Measurements from ENCODE around the gene SULT4A1.
"Not testable (repeated sequence)": the region's sequence is repeated elsewhere in the genome, so short reads cannot be mapped to it uniquely, and the experiment has no call there.

The SULT4A1 gene

DNA sequence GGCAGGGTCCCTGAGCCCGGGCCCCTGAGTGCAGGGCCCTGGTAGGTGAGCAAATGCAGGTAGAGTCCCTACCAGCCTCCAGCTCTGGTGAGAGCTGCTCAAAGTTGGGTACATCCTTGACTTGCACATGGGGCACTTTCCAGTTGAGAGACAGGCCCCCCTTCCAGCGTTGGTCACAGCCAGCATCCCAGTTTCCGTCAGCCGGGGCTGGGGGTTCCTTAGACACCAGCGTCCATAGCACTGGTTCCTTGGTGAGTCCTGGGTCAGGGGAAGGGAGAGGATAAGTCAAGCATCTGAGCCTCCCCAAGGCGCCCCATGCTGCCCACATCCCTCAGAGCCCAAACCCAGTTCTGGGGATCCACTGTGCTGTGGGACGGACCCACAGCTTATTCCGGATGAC is 23.9 kb upstream of the SULT4A1 start:
- no peak for DNase-seq (ENCODE audit: low read depth)

DNA sequence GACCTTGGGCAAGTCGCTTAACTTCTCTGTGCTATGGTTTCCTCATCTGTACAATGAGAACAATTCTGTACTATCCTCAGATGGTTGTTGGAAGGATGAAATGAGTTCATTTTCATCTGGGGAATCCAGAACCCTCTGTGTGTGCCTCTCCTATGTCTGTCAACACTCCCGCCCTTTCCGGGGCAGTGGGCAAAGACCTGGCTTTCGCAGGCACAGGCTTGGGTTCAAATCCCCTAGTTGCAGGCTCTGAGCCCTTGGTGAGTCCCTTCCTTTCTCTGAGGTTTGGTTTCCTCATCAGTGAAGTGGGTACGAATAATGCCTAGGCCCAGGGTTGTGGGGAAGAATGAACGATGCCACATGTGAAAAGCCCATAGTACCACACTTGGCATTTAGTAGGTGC is 23.5 kb upstream of the SULT4A1 start:
- no peak for DNase-seq (ENCODE audit: low read depth)

DNA sequence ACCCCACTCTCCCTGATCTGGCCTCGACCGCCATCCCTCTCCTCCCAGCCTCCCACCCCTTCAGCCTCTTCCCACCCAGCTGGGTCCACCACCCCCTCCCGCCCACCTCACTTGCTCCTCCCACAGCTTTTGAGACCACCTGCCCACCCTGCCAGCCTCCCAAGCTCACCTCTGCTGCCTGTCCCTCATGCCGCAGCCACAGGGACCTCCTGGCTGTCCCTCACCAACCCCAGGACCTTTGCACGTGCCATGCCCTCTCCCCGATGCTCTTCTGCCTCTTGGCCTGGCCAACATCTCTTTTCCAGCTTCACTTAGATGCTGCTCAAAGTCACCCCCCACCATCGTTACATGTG is 23.0 kb upstream of the SULT4A1 start:
- no peak for DNase-seq (ENCODE audit: low read depth)

DNA sequence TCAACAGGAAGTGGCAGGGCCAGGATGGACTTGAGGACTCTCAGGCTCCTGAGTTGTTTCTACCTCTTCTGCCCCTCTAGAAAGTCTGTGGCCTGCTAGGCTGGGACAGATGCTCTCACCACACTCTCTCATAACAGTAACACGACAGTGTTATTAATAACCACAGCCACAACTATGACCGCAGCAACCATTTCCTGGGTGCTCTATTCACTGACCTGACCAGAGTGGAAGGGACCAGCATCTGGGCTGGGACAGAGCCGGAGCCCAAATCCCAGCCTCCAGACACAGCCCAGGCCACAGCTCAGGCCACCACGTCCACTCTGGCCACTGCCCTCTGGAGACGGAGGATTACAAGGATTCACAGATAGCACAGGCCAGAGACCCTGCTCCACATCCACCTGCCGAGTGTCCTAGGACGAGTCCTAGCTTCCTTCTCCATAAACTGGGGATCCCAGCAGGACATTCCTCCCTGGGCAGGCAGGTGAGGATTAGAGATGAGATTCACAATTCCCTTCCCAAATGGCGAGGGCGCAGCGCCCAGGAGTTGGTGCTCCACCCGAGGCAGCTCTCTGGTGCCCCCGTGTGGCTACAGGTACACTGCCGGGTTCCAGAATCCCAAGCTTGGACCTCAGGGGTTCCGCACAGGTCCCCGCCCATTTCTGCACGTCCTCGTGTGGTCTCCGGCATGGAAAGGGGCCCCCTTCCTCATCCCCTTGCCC is 22.4 kb upstream of the SULT4A1 start:
- peak; percentile 12 for DNase-seq (ENCODE audit: low read depth)

DNA sequence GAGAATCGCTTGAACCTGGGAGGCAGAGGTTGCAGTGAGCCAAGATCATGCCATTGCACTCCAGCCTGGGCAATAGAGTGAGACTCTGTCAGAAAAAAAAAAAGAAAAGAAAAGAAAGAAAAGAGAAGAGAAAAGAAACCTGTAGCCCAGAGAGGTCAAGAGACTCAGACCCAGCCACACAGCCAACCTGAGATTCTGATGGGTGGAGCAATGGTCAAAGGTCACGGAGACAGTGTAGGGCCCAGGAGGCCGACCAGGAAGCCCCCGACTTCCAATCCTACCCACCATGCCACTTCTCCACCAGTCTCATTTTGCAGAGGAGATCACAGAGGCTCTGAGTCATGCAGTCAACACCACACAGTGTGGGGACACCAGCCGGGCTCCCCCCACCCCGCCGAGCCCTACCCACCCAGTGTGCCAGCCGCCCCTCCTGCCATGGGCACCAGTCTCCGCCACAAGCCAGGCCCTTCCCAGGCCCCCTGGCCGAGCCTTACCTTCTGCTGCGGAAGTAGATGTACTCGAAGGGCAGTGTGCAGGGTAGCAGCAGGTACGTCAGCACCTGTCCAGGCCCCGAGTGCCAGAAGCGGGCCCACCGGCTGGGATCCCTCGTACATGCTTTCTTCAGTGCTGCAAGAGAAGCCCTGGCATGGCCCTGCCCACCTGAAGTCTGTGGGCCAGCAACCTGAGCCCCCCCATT is 21.6 kb upstream of the SULT4A1 start:
- DNase-seq (ENCODE audit: low read depth): no peak

DNA sequence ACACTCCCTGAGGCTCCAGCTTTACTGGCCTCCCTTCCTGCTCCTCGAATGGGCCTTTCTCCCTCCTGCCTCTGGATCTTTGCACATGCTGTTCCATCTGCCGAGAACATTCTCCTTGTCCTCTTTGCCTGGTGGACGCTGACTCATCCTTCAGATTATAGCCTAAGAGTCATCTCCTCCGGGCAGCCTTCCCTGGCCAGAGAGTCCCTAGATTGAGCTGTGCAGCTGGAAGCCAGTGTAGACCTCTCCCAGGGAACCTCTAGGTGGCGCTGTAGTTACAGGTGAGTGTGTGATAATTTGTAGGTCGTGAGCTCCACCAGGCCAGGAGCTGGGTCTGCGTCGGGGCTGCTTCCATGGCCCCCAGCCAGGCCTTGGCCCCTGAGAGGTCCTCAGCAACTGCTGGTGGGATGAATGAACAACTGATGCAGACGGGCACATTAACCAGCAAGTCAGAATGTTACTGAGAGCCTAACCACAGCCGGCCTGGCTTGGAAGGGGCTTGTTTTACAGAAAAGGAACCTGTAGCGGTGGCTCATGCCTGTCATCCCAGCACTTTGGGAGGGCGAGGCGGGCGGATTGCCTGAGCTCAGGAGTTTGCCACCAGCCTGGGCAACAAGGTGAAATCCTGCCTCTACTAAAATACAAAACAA is 20.8 kb upstream of the SULT4A1 start:
- DNase-seq (ENCODE audit: low read depth): no peak

DNA sequence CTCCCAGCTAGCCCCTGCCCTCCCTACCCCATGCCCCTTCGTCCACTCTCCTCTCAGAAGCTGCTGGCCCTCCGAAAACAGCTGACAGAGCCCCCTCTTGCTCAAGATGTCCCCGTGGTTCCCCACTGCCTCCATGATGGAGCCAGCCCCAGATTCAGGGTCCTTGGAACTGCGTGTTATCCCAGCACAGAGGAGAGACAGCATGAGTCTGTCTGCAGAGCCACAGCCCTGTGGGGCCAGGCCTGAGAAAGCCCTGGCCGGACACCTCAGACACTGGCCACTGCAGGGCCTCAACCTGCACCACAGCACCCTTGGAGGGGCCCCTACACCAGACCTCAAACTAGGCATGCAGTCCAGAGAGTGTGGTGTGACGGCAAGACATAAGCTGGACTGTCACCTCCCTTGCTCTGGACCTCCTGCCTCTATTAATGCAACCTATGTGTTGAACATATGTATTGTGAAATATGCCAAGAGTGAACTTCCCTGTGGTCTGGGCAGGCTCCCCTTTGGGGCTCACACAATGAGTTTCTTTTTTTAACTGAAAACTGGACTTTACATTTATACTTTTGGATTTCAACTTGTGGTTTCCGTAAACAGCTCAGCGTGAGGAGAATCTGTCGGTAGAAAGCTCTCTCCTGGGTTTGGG is 19.9 kb upstream of the SULT4A1 start:
- DNase-seq (ENCODE audit: low read depth): no peak

DNA sequence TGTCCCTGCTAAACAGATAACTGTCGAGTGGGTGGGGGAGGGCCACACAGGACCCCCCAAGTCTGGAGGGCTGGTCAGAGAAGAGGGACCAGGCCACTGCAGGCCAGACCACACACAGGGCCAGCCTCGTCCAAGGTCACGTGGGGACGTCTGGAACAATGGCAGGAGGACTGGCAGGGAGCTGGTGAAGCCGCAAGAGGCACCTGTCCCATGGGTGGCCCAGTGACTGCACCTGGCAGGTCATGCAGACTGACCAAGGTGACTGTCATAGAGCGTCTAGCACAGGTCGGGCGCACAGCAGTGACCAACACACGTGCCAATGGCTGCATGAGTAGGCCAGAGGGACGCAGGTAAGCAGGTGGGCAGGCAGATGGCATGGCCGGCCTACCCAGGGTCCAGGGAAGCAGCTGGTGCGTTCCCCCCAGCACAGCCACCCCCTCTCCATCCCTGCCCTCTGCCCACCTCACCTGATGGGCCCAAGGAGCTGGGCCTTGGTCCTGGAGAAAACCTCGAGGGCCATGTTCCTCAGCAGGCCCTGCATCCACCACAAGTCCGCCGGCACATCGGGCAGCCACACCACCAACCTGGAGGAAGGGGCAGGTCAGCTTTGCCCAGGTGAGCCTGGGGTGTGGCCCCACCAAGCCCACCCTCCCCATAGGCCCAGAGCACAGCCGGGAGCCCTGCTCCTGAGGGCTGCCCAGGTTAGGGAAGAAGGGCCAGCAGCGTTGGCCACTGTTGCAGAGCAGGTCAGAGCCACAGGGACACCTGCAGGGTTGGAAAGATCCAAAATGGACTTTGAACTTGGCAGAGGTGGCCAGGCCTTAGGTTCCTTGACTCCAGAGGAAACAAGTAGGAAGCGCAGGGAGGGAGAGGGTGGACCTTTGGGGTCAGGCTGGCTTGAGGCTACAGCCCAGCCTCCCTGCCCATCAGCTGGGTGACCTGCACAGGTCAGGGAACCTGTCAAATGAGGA is 19.1 kb upstream of the SULT4A1 start:
- no peak for DNase-seq (ENCODE audit: low read depth)

DNA sequence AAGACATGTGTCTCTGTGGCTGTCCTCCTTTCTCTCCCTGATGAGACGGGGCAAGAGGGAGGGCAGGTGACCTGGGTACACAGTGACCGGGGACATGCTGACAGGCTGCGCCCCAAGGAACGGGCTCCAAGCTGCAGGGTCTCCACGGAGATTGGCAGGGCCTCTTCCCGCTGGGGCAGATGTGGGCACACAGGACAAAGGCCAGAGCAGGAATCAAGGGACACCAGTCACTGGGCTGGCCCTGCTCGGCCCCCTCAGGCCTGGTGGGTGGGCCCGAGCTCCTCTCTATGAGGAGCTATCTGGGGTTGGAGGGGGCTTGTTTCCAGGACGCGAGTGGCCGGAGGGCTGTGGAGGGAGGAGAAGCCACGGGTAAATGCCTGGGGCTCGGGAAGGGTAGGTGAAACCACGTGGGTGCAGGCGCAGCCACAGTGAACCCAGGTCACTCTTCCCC is 18.3 kb upstream of the SULT4A1 start:
- DNase-seq (ENCODE audit: low read depth): no peak

DNA sequence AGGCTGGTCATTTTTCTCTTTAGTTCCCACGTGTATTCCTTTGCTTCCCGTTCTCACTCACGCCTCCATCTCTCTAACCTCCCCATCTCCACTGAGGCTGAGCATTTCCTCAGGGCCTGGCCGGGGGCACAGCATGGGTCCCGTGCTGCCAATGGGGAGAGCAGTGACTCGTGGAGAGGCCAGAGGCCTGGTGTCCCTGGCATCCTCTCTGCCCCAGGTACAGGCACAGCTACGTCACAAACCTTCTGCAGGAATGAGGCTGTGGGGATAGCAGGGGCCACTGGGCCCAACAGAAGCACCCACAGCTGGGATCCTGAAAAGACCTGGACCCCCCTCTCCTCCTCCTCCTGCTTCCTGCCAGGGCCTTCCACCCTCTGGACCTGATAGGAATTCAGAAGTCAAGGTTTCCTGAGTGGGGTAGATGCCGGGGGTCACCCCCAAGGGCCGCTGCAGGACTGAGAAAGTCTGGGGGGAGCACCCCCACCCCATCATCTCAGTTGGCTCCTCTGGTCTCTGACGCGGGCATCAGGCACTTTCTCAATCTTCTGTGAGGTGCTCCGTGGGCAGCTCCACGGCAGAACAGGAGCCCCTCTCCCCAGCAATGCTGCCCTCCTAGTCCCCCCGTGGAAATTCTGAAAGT is 17.7 kb upstream of the SULT4A1 start:
- DNase-seq (ENCODE audit: low read depth): no peak

DNA sequence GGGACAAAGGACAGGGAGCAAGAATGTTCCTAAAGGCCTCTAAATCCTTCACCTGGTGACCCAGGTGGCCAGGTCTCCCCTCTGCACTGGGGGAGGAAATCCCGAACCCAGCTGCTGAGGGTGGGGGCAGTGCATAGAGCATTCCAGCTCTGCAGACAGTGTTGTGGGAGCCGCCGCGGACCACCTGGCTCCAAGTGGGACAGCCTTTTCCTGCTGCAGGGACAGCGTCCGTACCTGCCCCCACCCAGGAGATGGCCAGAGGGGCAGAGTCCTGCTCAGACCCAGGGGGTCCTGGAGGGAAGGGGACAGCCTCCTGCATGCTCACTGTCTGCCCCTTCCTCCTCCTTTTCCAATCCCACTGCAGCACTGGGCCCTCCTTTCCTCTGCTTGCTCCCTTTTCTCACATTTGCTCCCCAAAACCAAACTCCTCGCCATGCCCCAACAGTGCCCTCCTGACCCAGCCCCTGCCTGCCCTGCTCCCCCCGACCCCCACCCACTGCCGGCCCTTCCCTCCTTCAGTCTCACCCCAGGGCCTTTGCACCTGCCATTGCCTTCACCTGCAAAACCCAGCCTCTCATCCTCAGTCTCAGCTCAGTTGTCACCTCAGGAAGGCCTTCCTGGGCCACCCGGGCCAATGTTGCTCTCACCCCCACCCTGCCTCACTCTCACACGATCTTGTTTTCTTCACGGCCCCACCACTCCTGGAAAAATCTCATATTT is 16.7 kb upstream of the SULT4A1 start:
- DNase-seq (ENCODE audit: low read depth): no peak

DNA sequence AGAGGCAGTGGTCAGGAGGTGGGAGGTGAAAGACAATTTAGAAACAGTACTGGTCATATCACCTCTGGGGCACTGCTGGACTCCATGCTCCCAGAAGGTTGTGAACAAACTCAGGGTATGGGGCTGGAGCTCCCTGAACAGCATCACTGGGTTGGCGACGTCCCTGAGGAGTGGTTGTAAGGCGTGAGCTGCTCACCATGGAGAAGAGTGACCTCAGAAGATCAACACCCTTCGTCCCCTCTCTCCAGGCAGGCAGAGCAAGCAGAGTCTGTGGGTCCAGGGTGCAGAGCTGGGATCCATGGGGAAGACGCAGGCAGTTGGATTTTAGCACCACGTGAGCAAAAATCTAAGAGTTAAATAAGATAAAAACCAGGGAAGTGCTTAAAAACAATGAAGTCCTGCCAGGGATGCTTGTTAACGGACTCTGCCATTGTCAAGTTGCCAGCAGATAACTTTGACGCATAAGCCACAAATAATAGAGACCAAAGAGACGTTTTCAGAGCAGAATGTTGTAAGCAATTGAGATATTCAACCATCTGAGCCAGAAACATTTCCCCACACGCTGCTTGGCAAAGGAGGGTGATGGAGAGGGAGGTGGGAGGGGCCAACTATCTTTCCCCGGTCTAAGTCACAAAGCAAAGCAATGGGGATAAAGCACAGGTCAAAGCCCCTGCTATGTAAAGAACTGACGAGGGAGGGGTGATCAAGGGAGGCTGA is 15.9 kb upstream of the SULT4A1 start:
- no peak for DNase-seq (ENCODE audit: low read depth)

DNA sequence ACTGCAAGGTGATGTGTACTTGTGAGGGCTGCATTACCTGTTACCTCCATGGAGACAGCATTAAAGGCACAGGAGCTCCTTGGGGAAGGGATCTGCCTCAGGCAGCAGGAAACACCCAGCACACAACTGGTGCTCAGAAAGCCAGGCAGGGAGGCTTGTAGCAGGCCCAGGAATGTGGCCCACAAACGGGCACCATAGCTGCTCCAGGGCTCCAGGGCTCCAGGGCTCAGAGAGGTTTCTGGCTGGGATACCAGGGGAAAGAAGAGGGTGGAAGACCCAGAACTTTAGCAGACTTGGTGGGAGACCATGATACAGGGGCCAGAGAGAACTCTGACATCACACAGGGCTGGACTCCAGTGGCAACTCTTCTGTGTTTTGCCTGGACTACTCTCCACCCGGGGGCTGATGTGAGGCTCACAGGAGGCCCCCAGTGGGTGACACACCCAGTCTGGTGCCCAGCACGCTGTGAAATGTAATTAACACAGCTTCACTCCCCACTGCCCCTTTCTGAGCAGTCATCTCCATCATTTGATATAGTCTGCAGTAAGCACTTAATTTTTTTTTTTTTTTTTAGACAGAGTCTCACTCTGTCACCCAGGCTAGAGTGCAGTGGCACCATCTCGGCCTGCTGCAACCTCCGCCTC is 14.7 kb upstream of the SULT4A1 start:
- no peak for DNase-seq (ENCODE audit: low read depth)

DNA sequence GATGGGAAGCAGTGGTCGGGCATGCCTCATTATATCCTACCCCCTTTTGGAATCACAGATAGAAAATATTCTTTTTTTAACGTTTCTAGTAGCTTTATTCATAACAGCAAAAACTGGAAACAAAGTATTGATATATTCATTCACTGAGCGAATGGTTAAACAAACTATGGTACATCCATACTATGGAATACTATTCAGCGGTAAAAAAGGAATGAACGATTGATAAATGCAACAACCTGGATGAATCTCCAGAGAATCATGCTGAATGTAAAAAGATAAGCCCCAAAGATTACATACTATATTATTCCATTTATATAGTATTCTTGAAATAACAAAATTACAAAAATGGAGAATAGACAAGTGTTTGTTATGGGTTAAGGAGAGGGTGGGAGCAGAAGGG is 7.5 kb upstream of the SULT4A1 start:
- DNase-seq (ENCODE audit: low read depth): no peak

DNA sequence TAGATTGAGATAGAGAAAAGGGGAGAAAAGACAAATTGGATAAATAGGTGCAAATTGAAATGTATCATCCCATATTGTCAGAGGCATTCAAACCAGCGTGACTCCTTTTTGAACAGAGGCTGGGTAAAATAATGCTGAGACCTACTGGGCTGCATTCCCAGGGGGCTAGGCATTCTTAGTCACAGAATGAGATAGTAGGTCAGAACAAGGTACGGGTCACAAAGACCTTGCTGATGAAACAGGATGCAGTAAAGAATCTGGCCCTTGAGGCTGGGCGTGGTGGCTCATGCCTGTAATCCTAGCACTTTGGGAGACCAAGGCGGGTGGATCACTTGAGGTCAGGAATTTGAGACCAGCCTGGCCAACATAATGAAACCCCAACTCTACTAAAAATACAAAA is 6.7 kb upstream of the SULT4A1 start:
- DNase-seq (ENCODE audit: low read depth): not testable (repeated sequence)

DNA sequence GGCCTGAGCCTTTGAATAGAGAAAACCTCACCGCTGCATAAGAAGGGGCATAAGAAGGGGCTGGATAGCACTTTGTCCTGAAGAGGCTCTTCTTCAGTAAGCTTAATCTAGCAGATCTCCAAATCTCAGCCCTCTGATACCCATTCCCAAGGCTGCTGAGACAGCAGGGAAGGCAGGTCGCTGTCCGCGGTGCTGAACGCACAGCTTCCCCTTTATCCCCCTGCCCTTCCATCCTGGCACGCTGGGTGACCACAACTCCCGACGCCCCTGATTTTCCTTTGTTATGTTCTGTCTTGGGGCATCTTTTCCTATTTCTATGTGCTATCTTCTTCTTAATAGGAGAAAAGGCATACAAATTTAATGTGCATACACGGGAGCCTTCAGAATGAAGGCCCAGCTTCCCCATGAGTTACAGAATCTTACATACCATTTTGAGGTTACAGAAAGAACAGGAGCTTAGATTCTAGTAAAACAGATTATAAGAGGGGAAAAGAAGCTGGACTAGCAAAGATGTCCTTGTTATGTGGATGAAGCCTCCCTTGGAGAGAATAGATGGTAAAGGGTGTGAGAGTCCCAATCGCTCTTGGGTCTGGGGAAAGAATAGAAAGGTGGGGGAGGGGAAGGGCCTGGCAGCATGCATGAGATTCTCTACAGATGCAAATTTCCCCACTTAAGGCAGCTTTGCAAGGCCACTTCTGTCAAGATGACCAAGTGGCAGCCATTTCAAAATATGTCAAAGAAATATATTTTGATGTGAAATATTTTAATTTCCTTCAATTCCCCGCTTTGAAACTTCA is 5.7 kb upstream of the SULT4A1 start:
- no peak for DNase-seq (ENCODE audit: low read depth)

DNA sequence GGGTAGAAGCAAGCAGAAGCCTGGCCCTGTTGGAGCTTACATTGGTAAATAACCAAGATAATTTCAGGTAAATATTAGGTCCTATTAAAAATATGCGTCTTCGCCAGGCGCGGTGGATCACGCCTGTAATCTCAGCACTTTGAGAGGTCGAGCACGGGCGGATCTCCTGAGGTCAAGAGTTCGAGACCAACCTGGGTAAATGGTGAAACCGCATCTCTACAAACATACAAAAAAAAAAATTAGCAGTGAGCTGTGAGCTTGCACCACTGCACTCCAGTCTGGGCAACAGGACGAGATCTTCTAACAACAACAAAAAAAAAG is 529 bp upstream of the SULT4A1 start:
- no peak for DNase-seq (ENCODE audit: low read depth)

DNA sequence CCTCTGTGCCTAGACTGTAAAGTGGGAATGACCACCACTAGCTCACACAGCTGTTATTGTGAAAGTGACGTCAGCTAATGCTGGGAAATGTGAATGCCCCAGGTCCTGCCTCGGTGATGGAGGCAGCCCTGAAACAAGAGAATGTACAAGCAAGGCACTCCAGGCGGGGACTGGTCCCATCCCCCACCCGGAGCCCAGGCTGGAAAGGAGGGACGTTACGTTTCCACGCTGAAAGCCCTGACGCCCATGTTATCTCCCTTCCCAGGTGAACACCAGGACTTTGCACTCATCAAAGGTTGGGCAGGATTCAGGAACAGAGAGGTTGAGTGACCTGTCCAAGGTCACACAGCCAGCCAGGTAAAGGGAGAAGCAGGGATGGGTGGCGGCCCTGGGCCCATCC is 784 bp downstream of the SULT4A1 start:
- no peak for DNase-seq (ENCODE audit: low read depth)

DNA sequence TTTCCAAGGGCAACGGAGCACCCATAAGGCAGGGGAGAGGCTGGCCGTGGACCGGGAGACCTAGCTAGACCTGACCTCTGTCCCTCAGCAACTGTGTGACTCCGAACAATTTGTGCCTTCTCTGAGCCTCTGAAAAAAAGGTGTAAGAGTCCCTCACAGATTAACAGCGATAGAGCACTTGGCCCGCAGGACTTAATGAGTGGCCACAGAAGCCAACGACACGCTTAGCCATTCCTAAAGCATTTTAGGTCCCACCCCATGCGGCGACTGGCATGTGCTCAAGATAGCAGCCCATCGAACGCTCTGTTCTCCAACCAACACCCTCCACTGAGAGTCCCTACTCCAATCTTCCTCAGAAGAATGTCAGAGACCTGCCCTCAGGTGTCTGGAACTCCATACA is 1.5 kb downstream of the SULT4A1 start:
- no peak for DNase-seq (ENCODE audit: low read depth)
